GM18508 (cell line): ENCODE results near the gene LLCFC1.

Source experiments
- ATAC-seq: cut with Tn5 transposase; IDR thresholded peaks from one replicate; pipeline ENCODE4 v1.9.1; 2021; ENCODE audit warnings: moderate number of reproducible peaks; ENCODE audit not compliant: insufficient read depth, unreplicated experiment

The LLCFC1 gene

DNA sequence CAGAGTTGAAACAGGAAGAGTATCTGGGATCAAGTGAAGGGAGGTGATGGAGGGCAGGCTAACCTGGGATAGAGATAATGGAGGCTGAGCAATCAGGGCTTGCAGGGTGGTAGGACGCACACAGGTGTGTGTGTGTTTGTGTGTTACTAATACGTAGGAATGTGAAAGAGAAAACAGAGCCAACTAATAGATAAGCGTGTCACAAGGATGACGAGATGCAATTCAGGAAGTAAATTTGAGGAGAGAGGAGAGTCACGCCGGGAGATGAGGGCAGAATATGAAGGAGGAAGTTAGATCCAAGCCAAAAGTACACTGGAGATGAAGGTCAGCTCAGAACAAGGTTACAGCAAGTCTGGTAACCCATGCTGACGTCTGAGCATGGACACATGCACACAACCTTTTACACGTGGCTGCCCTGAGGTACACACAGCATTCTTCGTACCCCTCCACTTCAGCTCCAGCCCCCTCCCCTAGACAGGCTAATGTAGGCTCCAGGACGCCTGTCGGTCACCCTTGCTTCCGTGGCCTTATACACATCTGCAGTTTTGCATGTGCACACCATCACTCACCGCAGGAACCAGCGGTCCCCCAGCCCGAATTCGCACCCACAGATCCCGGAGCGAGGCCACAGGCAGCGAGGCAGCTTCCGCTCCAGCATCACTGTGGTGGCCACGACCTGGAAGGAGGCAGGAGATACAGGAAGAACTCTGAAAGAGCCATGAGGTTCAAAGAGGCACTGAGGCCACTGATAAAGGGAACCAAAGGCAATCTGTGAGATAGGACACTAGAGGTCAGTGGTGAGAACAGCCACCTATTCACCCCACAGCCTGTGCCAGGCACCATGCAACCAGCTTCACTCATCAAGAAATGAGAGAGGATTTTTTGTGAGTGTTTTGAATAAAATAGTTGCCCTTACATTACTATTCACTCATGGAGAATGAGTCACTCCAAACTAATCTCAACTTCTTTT is 30.1 kb upstream of the LLCFC1 start:
- ATAC-seq: no peak

DNA sequence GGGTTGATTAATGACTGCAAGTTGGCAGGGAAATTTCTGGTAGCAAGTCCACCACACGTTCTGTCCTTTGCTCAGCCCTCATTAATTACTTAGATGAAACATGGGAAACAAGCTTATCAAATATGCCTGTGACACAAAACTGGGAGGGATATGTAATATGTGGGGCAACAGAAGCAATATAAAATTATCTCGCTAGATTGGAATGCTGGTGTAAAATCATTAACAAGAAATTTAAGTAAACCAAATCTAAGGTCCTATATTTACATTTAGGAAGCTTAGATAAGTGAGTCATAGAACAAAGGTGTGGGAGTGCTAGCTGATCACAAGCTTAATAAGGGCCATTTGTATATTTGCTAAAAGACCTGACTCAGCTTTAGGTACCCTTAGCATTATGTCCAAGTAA is 29.3 kb upstream of the LLCFC1 start:
- no peak for ATAC-seq

DNA sequence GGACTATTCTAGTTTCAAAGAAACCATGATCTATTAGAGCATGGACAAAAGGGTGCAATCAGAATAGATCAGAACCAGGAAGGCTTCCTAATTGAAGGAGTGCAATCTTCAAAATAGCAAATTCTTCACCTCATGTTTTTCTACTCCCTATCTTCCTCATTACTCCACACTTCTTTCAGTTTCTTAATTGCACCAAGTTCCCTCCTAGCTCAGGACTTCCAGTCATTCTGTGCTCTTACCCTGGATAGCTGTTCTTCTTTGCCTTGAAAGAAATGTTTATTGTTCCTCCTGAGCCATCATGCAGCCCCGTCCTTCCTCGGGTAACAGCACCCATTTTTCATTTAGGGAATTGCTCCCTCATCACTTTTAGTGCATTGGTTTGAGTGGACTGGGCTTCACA is 28.8 kb upstream of the LLCFC1 start:
- ATAC-seq: no peak

DNA sequence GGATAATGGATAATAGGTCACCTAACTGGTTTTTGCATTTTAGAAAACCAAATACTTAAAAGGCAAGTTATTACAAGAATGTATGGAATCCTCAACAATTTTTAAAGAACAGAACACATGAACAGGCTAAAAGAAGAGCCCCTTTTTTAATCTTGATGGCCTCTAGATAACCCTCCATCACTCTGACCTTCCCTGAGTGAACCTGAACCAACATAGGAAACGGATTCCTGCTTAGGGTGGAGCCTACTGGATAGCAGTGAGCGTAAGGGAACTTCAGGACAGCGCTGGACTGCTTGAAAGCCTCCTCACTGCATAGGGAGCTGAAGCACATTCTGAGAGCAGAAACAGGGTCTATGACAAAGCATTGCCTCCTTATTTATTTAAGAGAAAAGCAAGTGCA is 26.2 kb upstream of the LLCFC1 start:
- no peak for ATAC-seq

DNA sequence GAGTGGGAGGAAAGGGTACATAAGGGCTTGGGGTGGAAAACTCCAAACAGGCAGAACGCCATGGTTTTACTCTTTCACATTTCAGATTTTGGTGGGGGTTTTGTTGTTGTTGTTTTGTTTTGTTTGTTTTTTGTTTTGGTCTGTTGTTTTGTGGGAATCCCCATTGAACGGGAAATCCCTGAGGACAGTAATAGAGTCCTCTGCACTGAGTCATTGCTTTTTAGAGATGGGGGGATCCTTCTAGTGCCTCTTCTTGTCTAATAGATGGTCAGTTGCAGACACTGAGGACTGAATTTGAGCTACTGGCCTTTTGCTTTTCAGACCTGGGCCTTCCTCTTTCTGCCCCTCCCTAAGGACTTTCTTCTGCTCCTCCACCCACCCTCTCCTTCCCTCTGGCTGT is 25.7 kb upstream of the LLCFC1 start:
- no peak for ATAC-seq

DNA sequence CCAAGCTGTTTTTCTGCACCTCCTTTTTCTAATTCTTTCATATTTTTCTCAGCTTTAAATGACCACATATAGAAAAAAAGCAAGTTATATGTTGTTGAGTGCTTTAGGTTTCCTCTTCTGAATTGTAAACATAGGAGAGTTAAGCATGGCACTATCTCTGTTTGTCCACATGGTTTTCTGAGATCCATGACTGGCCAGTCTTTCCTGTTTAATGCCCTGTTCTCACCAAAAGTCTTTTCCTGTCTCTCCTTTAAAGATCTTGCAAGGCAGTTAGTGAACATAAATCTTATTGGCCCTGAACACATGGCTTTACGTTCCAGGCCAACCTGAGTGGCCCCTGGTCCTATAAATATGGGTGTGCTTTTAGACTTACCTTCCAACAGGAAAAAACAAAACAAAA is 25.2 kb upstream of the LLCFC1 start:
- ATAC-seq: no peak

DNA sequence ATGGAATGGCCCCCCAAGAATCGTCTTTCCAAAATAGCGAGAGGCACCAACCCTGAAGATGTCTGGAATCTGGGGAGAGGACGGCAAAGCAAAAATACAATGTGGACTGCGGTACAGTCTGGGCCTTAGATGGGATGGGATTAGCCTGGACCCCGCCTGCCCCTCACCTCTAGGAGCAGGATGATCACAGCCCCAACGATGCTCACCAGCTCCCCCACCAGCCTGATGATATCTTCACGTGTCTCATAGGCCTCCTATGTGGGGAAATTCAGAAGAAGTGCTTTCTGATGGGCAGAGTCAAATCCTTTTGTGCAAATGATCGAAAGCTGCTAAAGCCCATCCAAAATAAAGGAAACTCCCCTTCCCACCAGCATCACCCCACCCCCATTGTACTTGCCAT is 24.0 kb upstream of the LLCFC1 start:
- ATAC-seq: no peak

DNA sequence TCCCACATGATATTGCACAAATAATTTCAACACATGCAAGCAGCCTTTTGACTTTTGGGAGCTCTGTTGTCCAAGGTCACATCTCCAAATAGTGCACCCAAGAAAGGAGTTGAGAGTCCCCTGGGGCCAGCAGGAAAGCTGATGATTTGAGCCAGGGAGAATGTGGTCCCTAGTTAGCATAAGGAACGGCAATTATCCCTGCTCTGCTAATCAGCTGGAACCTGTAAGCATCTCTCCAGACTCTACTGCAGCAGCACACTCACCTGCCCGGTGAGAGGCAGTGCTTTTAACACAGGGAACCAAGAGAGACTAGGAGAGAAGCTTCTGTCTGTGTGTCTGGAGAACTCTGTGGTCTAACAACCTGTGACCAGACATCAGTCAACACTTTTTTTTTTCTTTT is 22.8 kb upstream of the LLCFC1 start:
- no peak for ATAC-seq

DNA sequence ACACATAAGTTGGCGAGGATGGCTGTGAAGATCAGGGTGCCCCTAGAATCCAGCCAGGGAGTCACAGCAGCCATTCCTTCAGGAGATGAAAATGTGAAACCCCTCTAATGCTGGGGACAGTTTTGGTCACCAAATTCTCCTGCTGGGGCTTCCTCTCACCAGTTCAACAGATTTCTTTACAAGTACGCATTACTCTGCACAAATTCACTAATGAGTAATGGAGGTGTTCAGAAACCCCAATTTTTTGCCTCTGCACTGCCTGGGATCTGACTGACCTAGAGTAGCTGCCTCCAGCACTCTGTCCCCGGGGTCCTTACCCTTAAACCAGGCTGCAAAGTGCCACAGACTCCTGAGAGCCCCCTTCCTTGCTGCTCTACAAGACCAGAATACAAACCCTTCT is 21.8 kb upstream of the LLCFC1 start:
- ATAC-seq: no peak

DNA sequence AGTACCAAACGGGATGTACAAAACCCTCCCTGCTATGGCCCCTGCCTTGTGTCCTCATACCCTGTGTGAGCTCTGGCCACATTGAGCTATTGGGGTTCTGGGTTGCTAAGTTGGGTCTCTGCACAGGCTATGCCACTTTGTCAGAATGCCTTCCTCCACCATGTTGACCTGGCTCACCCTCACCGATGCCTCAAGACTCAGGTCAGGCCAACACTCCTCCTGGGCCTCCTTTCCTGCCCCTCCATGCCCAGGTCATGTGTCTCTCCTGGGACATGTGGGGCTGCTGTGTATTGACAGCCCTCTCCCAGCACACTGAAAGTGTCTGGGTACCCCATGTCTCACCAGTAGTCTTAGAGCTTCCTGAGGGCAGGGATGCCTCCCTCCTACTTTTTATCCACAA is 20.4 kb upstream of the LLCFC1 start:
- ATAC-seq: no peak

DNA sequence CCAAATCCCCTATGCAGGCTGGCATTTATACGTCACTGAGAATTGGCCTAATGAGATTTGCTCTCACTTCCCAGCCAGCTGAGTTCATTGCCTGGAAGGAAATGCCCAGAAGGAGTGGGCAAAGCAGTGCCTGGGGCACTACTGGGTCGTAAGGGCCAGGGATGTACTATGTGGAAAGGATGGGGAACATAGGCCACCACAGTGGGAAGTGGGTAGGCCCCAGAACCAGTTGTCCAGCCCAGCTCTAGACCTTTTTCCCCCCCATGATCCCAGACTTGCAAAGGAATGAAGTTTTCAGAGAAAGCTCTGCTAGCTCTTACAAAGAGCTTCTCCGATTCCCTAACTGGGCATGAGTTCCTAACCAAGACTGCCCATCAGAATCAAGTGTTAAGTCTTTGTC is 19.6 kb upstream of the LLCFC1 start:
- no peak for ATAC-seq

DNA sequence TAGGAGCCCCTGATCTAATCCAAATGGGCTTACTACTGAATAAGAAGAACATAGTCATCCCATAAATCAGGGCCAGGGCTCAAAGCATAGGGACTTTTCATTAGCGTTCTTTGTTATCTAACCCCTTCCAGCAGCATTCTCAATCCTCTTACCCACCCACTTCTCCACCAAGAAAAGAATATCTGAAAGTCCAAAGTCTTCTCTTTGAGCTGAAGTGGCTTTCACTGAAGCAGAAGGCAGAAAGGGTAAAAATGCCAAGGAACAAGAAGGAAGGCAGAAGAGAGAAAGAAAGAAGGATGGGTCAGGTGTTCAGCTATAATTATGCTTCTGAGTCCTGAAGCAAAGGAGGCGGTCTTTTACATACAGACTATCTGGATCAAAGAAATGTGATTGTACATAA is 15.9 kb upstream of the LLCFC1 start:
- no peak for ATAC-seq

DNA sequence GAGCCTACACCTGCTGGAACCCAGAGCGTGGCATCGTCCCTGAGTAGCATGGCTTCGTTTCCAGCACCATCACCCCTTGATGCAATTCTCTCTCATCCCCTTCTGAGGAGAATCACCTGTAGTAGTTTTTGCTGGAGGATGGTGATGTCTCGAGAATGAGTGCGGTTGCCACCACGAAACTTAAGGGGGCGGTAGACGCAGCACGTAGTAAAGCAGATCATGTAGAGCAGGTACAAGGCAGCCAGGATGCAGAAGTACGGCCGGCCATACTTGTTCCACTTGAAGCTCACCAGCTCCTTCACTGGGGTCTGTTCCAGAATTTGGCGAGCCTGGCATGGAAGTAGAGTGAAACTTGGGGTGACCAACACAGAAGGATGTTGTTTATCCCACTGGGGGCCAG is 13.9 kb upstream of the LLCFC1 start:
- ATAC-seq: no peak

DNA sequence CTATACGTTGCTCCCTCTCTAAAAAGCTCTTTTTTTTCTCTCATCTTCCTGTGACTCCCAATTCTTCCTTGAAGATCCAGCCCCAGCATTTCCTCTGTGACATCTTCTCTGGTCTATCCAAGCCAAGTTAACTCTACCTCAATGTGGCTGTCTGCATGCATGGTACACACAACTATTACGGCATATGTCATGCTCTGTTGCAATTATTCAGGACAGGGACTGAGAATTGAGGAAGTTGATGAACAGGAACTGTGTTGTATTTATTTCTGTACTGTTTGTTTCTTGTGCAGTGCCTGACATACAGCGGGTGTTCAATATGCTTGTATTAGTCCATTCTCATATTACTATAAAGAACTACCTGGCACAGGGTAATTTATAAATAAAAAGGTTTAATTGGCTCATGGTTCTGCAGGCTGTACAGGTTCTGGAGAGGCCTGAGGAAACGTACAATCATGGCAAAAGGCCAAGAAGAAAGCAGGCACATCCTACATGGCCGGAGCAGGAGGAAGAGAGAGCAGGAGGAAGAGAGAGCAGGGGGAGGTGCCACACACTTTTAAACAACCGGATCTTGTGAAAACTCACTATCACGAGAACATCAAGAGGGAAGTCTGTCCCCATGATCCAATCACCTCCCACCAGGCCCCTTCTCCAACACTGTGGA is 12.1 kb upstream of the LLCFC1 start:
- ATAC-seq: no peak

DNA sequence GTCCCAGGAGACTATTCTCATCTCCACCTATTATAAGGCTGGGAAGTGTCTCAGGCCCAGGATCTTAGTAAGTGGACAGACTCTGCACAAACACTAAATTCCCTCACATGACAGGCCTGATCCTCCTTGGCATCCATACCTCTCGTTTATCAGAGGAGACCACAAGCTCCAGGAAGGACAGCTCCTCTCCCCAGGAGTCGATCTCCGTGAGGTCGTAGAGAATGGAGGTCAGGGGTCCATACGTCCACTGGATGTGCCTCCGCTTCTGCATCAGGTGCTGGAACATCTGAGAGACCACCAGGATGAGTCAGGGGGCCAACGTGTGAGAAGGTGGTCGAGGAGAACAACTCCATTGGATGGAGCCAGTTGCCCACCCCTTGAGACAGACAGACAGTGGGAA is 11.3 kb upstream of the LLCFC1 start:
- no peak for ATAC-seq

DNA sequence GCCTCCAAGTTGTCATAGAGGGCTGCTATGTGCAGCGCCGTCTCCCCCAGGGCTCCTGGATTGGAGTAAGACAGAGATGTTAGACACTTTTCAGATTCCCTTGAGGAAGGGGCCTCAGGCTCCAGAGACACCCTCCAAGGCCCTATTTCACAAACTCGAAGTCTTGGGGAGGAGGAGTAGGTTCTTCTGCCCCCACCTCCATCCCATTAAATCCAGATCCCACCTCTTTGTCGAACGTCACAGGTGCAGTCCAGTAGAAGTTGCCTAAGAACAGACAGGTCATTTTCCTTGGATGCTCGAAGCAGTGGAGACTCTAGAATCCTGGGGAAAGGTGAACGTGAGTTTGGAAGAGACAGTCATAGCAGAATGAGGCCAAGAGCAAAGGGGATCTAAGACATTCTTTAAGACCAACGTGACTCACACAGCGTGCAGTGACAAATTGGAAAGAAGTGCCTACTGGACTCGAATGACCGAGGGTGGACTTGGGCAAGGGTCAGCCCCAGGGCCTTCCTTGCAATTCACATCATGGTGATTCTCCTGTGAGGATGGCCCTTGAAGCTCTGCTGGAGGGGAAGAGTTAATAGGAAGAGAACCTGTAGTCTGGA is 9.1 kb upstream of the LLCFC1 start:
- no peak for ATAC-seq

DNA sequence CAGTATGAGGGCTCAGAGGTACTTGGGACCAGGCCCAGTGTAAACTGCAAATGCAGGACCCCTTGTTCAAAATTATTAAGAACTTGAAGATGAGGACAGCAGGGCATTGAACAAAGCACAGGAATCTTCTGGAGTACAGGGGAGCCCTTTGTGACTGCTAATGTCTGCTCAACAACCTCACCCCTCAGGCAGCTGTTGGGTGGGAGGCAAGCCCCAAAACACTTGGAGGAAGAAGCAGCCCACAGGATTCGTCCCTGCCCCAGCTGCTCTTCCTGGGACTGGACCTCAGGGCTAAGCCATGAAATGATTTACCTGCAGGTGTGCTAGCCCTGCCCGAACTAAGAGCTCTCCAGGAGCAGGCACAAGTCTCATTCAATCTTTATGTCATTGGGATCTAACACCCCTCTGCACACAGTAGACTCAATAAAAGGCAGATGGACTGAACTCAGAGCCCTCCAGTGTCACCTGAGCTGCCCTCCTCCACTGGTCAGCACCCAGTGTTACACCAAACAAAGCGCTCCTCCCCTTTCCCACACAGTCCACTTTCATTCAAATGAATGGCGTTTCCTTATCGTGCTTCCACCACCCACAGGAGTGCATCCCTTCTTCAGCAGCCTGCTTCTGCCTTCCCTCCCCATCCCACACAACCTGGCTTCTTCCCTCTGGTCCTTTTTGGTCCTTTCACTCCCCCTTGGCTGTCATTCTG is 6.7 kb upstream of the LLCFC1 start:
- no peak for ATAC-seq

DNA sequence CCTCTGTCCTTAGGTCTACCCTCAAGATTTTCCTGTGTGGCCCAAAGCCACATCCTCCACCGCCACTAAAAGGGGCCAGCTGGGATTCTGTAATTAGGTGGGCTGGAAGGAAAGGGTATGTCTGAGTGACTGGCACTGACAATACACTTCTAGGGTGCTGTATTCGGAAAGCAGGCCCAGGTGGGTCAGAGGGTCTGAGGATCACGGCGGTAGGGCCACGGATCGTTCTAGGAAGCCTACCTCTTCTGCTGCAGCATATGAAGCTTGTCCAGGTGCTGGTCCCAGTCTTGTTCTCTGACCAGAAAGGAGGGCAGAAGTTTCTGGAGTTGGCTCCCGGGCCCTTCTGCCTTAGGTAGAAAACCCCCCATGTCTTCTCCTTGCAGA is 6.2 kb upstream of the LLCFC1 start:
- ATAC-seq: no peak

DNA sequence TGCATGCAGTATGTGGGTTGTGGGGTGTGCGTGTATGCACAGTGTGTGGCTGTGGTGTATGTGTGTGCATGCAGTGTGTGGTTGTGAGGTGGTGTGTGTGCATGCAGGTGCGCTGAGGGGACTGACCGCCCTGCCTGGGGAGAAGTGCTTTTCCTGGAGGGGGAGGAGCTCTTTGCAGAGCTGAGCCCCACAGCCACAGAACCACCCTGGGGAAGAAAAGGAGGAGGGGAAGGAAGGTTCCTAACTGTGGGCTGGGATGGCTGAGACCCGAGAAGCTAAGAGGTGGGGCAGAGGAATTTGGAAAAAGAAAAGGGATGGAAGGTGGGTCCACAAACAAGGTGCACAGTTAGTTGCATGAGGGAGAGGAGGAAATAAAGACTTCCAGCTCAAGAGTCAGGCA is 5.7 kb upstream of the LLCFC1 start, which contains the start of gene TRPV5:
Gene TRPV5 (minus strand): TSS at position 123 of the 400 bp plus-strand sequence. CDS start 287 bp downstream, outside the sequence.
- ATAC-seq: no peak

DNA sequence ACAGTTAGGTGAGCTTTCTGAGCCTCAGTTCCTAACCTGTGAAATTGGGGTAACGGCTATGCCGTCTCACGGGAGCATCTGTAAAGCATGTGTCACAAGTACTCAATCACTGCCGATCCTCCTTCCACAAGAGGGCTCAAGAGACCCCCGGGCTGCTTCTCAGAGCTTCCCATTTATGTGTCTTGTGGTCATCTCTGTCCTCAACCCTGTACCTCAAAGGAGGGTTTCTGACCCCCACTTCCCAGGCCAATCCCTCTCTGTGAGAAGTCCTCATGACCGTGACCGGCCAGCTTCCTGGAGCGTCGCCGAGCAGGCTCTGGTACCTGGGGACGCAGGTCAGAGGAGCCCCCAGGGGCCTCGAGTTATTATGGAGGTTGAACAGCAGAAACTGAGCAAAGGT is 5.2 kb upstream of the LLCFC1 start:
- no peak for ATAC-seq
